ENCODE results near the gene GOSR2.
"Not testable (repeated sequence)": the region's sequence is repeated elsewhere in the genome, so short reads cannot be mapped to it uniquely, and the experiment has no call there.

The GOSR2 gene

GRCh38 chr17:46935658-46936266 lies 12.8 kb downstream of the GOSR2 start:
- DNase-seq, result no peak

- no peak for DNase-seq
Observed at GRCh38 chr17:46940692-46941404, 17.9 kb downstream of the GOSR2 start.

GRCh38 chr17:46942441-46943217 lies 19.7 kb downstream of the GOSR2 start:
- DNase-seq, result peak; percentile 41

DNA sequence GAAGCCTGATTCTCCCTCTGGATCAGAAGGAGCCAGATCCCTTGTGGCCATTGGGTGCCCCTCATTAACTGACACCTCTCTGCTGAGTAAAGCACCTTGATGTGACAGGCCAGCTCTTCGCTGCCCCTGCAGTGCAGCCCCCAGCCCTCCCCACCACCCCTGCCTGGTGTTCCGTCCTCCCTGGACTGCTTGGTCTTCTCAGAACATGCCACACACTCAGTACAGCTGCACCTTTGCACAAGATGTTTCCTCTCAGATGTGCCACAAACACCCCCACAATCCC lies 20.2 kb downstream of the GOSR2 start:
- no peak for DNase-seq

GRCh38 chr17:46943501-46944393 lies 20.8 kb downstream of the GOSR2 start:
- DNase-seq, result no peak

DNA sequence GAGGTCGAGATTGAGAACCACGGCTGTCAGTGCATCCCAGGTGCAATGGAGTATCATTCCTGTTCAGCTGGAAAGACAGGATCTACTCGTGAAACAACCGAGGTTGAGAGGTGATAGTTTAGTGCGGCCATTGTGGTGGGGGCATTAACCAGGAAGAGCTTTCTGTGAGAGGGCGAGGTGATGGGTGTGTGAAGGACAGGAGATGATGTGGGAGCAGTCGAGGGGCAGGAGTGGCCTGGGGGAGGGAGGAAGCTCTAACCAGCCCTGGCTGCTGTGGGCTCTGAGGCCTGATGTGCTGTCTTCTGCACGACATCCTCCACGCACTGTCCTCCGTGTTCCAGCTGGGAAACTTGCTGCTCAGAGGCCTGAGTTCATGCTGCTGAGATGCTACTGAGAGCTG lies 22.0 kb downstream of the GOSR2 start:
- no peak for DNase-seq

GRCh38 chr17:46947216-46947615 lies 24.3 kb downstream of the GOSR2 start:
- no peak for DNase-seq

GRCh38 chr17:46948544-46948943 lies 25.6 kb downstream of the GOSR2 start:
- DNase-seq, result no peak

DNA sequence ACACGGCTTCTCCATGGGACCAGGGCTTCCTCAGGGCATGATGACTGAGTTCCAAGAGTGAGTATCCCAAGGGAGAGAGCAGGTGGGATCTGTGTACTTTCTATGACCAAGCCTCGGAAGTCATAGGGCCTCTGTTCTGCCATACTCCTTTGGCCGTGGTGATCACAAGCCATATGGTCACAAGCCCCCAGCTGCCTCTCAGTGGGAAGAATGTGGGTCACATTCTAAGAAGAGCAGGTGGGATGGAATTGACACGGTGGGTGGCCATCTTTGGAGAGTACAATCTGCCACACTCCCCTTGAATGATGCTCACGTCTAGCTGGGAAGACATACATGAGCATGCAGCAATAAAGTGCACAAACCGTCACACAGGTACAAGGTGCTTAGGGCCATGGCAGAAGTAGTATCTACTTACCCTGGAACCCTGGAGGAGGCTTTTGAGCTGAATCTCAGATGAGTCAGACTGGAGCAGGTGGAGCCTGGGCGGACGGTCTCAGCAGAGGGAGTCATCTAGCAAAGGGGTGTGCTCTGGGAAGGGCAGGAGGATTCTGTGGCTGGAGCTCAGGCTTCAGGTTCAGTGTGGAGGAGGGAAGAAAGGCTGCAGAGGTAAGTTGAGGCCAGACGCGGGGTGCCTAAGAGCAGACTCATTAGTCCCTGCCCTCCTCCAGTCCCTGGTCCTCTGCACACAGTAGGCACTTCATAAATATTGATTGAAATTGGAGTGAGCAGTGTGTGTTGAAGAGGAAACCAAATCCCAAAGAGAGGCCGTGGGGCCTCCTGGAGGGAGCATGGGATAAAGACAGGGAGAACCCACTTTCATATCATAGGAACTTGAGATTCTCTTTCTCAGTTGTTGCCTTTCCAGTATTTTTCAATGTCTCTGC lies 26.6 kb downstream of the GOSR2 start:
- peak; percentile 81 for DNase-seq

DNA sequence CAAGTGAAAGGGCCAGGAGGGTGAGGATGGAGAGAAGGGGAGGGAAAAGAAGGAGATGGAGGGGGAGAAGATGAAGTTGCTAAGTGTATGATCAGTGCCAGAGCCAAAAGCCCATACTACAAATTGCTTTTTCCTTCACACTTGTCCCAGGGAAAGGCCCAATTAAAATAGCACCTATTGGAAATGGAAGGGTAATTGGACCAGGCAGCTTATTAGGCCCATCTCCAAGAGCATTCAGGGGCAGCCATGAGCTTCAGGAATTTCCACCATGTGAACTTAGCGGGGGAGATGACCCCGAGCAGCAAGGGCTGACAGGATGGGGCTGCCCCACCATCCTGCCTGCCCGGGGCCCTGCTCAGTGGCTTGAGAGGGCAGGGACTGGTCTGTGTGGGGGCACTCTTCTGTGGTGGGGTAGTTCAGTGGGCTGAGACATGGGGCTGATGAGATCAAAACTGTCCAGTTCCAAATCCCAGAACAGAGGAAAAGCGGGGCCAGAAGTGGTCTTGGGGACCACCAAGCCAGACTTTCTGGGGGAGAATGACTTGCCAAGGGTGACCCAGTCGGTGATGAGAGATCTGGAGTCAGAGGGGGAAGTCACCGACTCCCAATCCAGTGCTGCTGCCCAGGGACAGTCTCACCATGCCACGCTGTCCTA lies 27.5 kb downstream of the GOSR2 start:
- DNase-seq, result no peak

GRCh38 chr17:46950997-46951621 lies 28.1 kb downstream of the GOSR2 start:
- DNase-seq, result peak; percentile 99

GRCh38 chr17:46951706-46952105 lies 28.7 kb downstream of the GOSR2 start:
- no peak for DNase-seq

- no peak for DNase-seq
Observed at GRCh38 chr17:46952115-46952514, 29.2 kb downstream of the GOSR2 start.

DNA sequence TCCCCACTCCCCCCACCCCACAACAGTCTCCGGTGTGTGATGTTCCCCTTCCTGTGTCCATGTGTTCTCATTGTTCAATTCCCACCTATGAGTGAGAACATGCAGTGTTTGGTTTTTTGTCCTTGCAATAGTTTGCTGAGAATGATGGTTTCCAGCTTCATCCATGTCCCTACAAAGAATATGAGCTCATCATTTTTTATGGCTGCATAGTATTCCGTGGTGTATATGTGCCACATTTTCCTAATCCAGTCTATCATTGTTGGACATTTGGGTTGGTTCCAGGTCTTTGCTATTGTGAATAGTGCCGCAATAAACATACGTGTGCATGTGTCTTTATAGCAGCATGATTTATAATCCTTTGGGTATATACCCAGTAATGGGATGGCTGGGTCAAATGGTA lies 30.2 kb downstream of the GOSR2 start:
- not testable (repeated sequence) for DNase-seq

GRCh38 chr17:46958041-46958591 lies 35.2 kb downstream of the GOSR2 start:
- DNase-seq, result no peak

GRCh38 chr17:46960152-46960551 lies 37.2 kb downstream of the GOSR2 start:
- DNase-seq, result no peak

DNA sequence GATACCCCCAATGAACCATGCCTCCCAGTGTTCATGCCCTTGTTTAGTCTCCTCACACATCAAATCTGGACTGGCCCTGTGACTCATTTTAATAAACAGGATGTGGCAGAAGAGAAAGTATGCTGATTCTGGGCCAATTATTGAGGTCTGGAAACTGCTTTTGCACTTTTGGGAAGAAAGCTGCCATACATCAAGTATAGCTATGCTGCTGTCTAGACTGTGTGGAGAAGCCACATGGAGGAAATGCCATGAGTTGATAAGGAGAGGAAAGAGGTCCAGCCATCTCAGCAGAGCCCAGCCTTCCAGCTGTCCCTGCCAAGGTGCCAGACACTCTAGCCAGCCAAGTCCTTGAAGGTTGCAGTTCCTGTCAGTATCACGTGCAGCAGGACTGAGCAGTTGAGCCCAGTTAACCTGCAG lies 39.4 kb downstream of the GOSR2 start:
- DNase-seq, result peak; percentile 16

DNA sequence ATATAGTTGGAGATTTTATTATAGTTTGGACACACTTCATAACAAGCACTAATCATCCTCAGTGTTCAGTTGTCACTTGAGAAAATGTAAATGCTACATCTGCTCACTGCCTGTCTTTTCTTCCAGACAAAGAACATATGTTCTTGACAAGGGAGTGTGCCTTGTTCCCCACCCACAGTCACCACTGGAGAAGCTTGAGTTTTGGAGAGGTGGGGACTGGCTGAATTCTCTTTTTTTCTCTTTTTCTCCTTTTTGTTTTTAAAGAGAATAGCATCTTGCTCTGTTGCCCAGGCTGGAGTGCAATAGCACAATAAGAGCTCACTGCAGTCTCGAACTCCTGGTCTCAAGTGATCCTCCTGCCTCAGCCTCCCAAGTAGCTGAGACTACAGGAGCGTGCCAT lies 40.6 kb downstream of the GOSR2 start:
- DNase-seq, result peak; percentile 33

GRCh38 chr17:46964315-46965265 lies 41.6 kb downstream of the GOSR2 start:
- DNase-seq, result no peak

Data from NCI-H524 treated with DMSO at 0.1 percent for 48 hours (cell line).